K562 (cell line): Measurements from ENCODE around the gene RMND5A. TPM values are rescaled to one million over a fixed set of nuclear protein-coding genes. Genes with fewer than 3 reads are reported as not detected.

ENCODE experiments used
- ATAC-seq: fragments of 200-7000 bp; cut with Tn5 transposase; 3 replicates; pipeline ENCODE4 v1.9.1; 2020; ENCODE audit warnings: moderate library complexity
- BruUV-seq: library from RNA; stranded (reverse); fragments of 400-500 nt; replicated peaks from 2 replicates; lab custom pipeline; 2021; lab: Mats Ljungman, UMichigan
- CTCF ChIA-PET: fragments of 300-600 bp; formaldehyde crosslinking; extraction: SDS; loops from one replicate; lab custom pipeline; 2021; ENCODE audit warnings: low intra/inter-chr PET ratio; lab: Yijun Ruan, JAX
- POLR2A ChIA-PET: fragments of 300-600, 350-650 bp; sonication (Branson Sonifier 250); formaldehyde crosslinking; extraction: SDS; loops from one replicate; lab custom pipeline; 2021; ENCODE audit warnings: antibody characterized with exemption, inconsistent platforms; lab: Yijun Ruan, JAX
- DNase-seq, 4 experiments: peaks; one replicate each; pipeline versions ENCODE4 v3.0.0 to v3.0.0-alpha.2; 2011 to 2018; ENCODE audit warnings: low spot score in 3 of 4, mixed read lengths in 3 of 4; ENCODE audit errors: extremely low read depth in 1 of 4
- FAIRE-seq: peaks from 2 replicates; lab custom pipeline; 2011; peaks lifted over from hg19 to GRCh38; lab: Jason Lieb, UNC
- H2AFZ ChIP-seq: 2 replicates; pipeline ENCODE4 v1.6.0; 2011; ENCODE audit warnings: low read depth, low read length, control low read depth, inconsistent platforms
- H3K27ac ChIP-seq: fragments of 200-600 bp; 3 replicates; pipeline ENCODE4 v1.8.0; 2011; ENCODE audit warnings: low read depth, mild to moderate bottlenecking, control low read depth, inconsistent platforms, low read length, moderate library complexity, mixed read lengths; ENCODE audit errors: extremely low read depth
- H3K27me3 ChIP-seq, 2 experiments: fragments of 300-600 bp in 1 of 2; 2 replicates in 1 of 2; 3 replicates in 1 of 2; pipeline versions ENCODE4 v1.6.0 to v1.8.0; 2011; ENCODE audit warnings: inconsistent platforms in 2 of 2, low read length in 2 of 2, mild to moderate bottlenecking in 1 of 2, mixed read lengths in 1 of 2, moderate library complexity in 1 of 2; ENCODE audit not compliant: control insufficient read depth in 2 of 2, insufficient read depth in 2 of 2
- H3K36me3 ChIP-seq: fragments of 300-600 bp; 3 replicates; pipeline ENCODE4 v1.8.0; 2011; ENCODE audit warnings: mild to moderate bottlenecking, low read length, inconsistent platforms; ENCODE audit not compliant: control insufficient read depth, insufficient read depth
- H3K4me1 ChIP-seq, 2 experiments: fragments of 200-600 bp in 1 of 2; replicated peaks in 1 of 2; 2 replicates in 1 of 2; 3 replicates in 1 of 2; pipeline versions ENCODE4 v1.5.1 to v1.8.0; 2011; ENCODE audit warnings: inconsistent platforms in 2 of 2, low read length in 2 of 2, mild to moderate bottlenecking in 1 of 2, mixed read lengths in 1 of 2, moderate library complexity in 1 of 2; ENCODE audit not compliant: control insufficient read depth in 2 of 2, insufficient read depth in 2 of 2
- H3K4me2 ChIP-seq: 2 replicates; pipeline ENCODE4 v1.6.1; 2011; ENCODE audit warnings: low read length, control low read depth, inconsistent platforms, mixed read lengths; ENCODE audit not compliant: insufficient read depth
- H3K4me3 ChIP-seq: fragments of 200-600 bp; sonication (generic), shearing (Covaris generic); 2 replicates; pipeline ENCODE4 v1.5.1; 2016; ENCODE audit warnings: control low read depth, inconsistent platforms
- H3K79me2 ChIP-seq: fragments of 200-600 bp; 3 replicates; pipeline ENCODE4 v1.8.0; 2011; ENCODE audit warnings: low read length, inconsistent platforms; ENCODE audit not compliant: control insufficient read depth, insufficient read depth
- H3K9ac ChIP-seq, 2 experiments: 2 replicates each; pipeline versions ENCODE4 v1.6.0 to v1.6.1; 2011; ENCODE audit warnings: low read depth in 2 of 2, low read length in 2 of 2, control low read depth in 1 of 2, inconsistent platforms in 1 of 2, mild to moderate bottlenecking in 1 of 2, mixed read lengths in 1 of 2; ENCODE audit not compliant: insufficient read depth in 1 of 2
- H3K9me1 ChIP-seq: one replicate; pipeline ENCODE4 v1.6.0; 2011; ENCODE audit warnings: inconsistent platforms, mild to moderate bottlenecking, low read length, moderate library complexity; ENCODE audit not compliant: control insufficient read depth, insufficient read depth
- H3K9me3 ChIP-seq: replicated peaks from 2 replicates; pipeline ENCODE4 v1.5.1; 2011; ENCODE audit warnings: low read depth, low read length, inconsistent platforms; ENCODE audit not compliant: control insufficient read depth, insufficient read depth
- H4K20me1 ChIP-seq: replicated peaks from 2 replicates; pipeline ENCODE4 v1.6.1; 2011; ENCODE audit warnings: low read length, inconsistent platforms, mixed read lengths; ENCODE audit not compliant: control insufficient read depth, insufficient read depth
- CHD4 ChIP-seq: fragments of 200-600 bp; sonication (generic); IDR thresholded peaks from 3 replicates; pipeline ENCODE4 v1.6.1; 2012; ENCODE audit warnings: low read depth, mild to moderate bottlenecking, mixed read lengths, low read length, inconsistent platforms; ENCODE audit not compliant: insufficient read depth, insufficient replicate concordance, poor library complexity, severe bottlenecking
- CSDE1 ChIP-seq, 2 experiments: fragments of 450-650 bp; IDR thresholded peaks; 2 replicates each; pipeline ENCODE4 v1.6.1; 2016; ENCODE audit warnings: mild to moderate bottlenecking in 1 of 2
- DPF2 ChIP-seq: fragments of 450-650 bp; IDR thresholded peaks from 2 replicates; pipeline ENCODE4 v1.6.1; 2016
- ETV1 ChIP-seq: fragments of 450-650 bp; conservative IDR thresholded peaks from 2 replicates; pipeline ENCODE4 v1.6.1; 2016; ENCODE audit warnings: missing genetic modification characterization, control low read depth, low read depth, missing compliant biosample characterization
- HMG20B ChIP-seq: fragments of 250-450 bp; sonication (Bioruptor Pico); IDR thresholded peaks from 2 replicates; pipeline ENCODE4 v1.5.0; 2021; ENCODE audit warnings: mild to moderate bottlenecking
- MYNN ChIP-seq, 2 experiments: sonication (generic); formaldehyde crosslinking in 1 of 2; IDR thresholded peaks; 2 replicates each; pipeline versions ENCODE4 v1.5.0 to v1.6.1; 2016 to 2020; ENCODE audit warnings: antibody characterized with exemption in 1 of 2, missing genetic modification reagents in 1 of 2
- NCOA6 ChIP-seq: fragments of 450-650 bp; IDR thresholded peaks from 2 replicates; pipeline ENCODE4 v1.6.1; 2017; ENCODE audit warnings: mild to moderate bottlenecking
- POLR2B ChIP-seq: fragments of 450-650 bp; IDR thresholded peaks from 2 replicates; pipeline ENCODE4 v1.6.1; 2018; ENCODE audit warnings: low read depth; ENCODE audit not compliant: partially characterized antibody
- RBFOX2 ChIP-seq: fragments of 200-400 bp; formaldehyde crosslinking; IDR thresholded peaks from 2 replicates; pipeline ENCODE4 v1.6.1; 2017; ENCODE audit warnings: low read depth, mild to moderate bottlenecking, low read length, moderate library complexity
- SNRNP70 ChIP-seq: fragments of 200-400 bp; formaldehyde crosslinking; optimal IDR thresholded peaks from 2 replicates; pipeline ENCODE3; 2017; ENCODE audit warnings: low read depth, low read length
- STAG1 ChIP-seq: sonication (generic); formaldehyde crosslinking; IDR thresholded peaks from 2 replicates; pipeline ENCODE4 v1.5.0; 2020; ENCODE audit warnings: missing genetic modification reagents, borderline replicate concordance
- ZNF785 ChIP-seq: fragments of 250-450 bp; sonication (Bioruptor Pico); IDR thresholded peaks from 2 replicates; pipeline ENCODE4 v1.4.0; 2020; ENCODE audit warnings: mild to moderate bottlenecking
- WGBS: fragments of 100-300 bp; shearing (Covaris generic); methylation state at CpG from one replicate; pipeline ENCODE4 v1.1.6; 2016; ENCODE audit warnings: low coverage, mixed read lengths; ENCODE audit not compliant: insufficient coverage; ENCODE audit errors: missing lambda C conversion rate; 5-methylcytosine and 5-hydroxymethylcytosine counted together
- in situ Hi-C: fragments of 300-500 bp; cut with MboI; formaldehyde crosslinking; loops from 4 replicates; pipeline ENCODE4 v1.15.0; 2018; ENCODE audit warnings: inconsistent platforms, mixed read lengths
- intact Hi-C: fragments of 100-400 bp; cut with micrococcal nuclease; formaldehyde crosslinking; loops from 2 replicates; pipeline ENCODE4 v1.14.2; 2022
- polyA plus RNA-seq, 8 experiments: library from polyadenylated mRNA; depleted of rRNA in 4 of 8; stranded (reverse) in 5 of 8; unstranded in 3 of 8; fragments of >200 nt; fragmentation: Nextera tagmentation in 2 of 8; fragmentation: Illumina TruSeq in 1 of 8; extraction: Ambion mirVana in 2 of 8; extraction: Trizol in 1 of 8; gene quantifications; 2 replicates each; pipeline versions ENCODE4 v1.2.1 to v1.2.3, GENCODE V29; 2011 to 2014; ENCODE audit warnings: inconsistent platforms in 1 of 8, missing spikeins in 1 of 8
- total RNA-seq, 7 experiments: library from RNA; depleted of rRNA in 6 of 7; stranded (reverse); fragments of >200 nt in 6 of 7; fragmentation: Illumina TruSeq in 2 of 7; extraction: Trizol in 2 of 7; gene quantifications; 2 replicates each; pipeline versions ENCODE4 v1.2.1 to v1.2.3, GENCODE V29; 2011 to 2021; ENCODE audit warnings: low replicate concordance in 1 of 7
- TF ChIP-seq, protein P1 (sequence below): fragments of 250-450 bp; sonication (Bioruptor Pico); IDR thresholded peaks from 2 replicates; pipeline ENCODE4 v1.8.0; 2022; ENCODE audit warnings: moderate library complexity, mild to moderate bottlenecking, inconsistent platforms
- TF ChIP-seq, protein P2 (sequence below): fragments of 250-450 bp; sonication (Bioruptor Pico); IDR thresholded peaks from 2 replicates; pipeline ENCODE4 v1.4.0; 2020; ENCODE audit warnings: mild to moderate bottlenecking, moderate library complexity

RMND5A gene
- total and polyA plus RNA-seq, 9 of the 15 experiments (the other 6 are each of a cell fraction or from before 2014, with no cell fraction given) = 13.2 to 43.5 (median 34.1) TPM

DNA sequence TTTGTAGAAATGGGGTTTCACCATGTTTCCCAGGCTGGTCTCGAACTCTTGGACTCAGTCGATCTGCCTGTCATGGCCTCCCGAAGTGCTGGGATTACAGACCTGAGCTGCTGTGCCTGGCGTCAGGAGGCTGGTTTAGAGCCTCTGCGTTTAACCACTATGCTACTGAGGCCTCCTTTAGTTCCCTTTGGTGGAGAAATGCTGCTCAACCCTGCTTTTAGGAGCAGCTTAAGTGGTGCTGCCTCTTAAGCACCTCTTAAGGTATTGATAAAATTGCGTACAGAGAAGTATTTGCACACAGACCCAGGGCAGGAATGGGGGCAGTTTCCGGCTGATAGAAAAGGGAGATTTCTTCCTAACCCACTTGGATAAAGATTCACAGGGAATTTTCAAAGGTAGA, 62.7 kb downstream of the RMND5A start:
- whole genome bisulfite sequencing = 5% methylated on average over 7 of the region's 7 CpGs
- intact Hi-C loops (no loop called here), in situ Hi-C loops (no loop called here)
- ChIA-PET POLR2A (interaction anchor here (1.3 to 1.5 kb wide), 2 partner anchors 11 to 12 kb away, joined by 3 to 4 read pairs; no protein-coding TSS in a partner anchor), CTCF (no interaction called here)
- no peaks in the 10 kb centered on the region for H3K36me3 ChIP-seq
- ATAC-seq (no peak), FAIRE-seq (no peak), DNase-seq (no peak)
- BruUV-seq = no TSS peak
- no peaks in the 10 kb centered on the region for H4K20me1 ChIP-seq
- TF ChIP-seq, protein P1, sequence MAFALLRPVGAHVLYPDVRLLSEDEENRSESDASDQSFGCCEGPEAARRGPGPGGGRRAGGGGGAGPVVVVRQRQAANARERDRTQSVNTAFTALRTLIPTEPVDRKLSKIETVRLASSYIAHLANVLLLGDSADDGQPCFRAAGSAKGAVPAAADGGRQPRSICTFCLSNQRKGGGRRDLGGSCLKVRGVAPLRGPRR = no peak
- TF ChIP-seq ETV1 (tag) (no peak), NCOA6 (no peak), SNRNP70 (no peak), RBFOX2 (no peak), ZNF785 (CRISPR knock-in tag) (no peak), POLR2B (no peak), CSDE1 (IDR thresholded peaks at IDR 0.05) (no peak), DPF2 (no peak), STAG1 (CRISPR knock-in tag) (no peak), HMG20B (CRISPR knock-in tag) (no peak), CHD4 (no peak), MYNN (IDR thresholded peaks at IDR 0.05) (no peak), MYNN (CRISPR knock-in tag; IDR thresholded peaks at IDR 0.05) (no peak)
- TF ChIP-seq, protein P2, sequence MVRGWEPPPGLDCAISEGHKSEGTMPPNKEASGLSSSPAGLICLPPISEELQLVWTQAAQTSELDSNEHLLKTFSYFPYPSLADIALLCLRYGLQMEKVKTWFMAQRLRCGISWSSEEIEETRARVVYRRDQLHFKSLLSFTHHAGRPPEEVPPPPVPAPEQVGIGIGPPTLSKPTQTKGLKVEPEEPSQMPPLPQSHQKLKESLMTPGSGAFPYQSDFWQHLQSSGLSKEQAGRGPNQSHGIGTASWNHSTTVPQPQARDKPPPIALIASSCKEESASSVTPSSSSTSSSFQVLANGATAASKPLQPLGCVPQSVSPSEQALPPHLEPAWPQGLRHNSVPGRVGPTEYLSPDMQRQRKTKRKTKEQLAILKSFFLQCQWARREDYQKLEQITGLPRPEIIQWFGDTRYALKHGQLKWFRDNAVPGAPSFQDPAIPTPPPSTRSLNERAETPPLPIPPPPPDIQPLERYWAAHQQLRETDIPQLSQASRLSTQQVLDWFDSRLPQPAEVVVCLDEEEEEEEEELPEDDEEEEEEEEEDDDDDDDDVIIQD (CRISPR knock-in tag) = no peak
- H2AFZ ChIP-seq = no peak overlapping the region
- H3K27me3 ChIP-seq = peaks cover 14 to 25% of the 10 kb centered on the region in 2 experiments; a peak in 4 of 5 replicates
- H3K4me1 ChIP-seq = no peaks in the 10 kb centered on the region; a peak in 1 of 5 replicates
- peaks cover 2% of the 10 kb centered on the region for H3K9me1 ChIP-seq
- no peak overlapping the region for H3K4me2 ChIP-seq
- H3K4me3 ChIP-seq = no peak overlapping the region
- H3K9me3 ChIP-seq = no peaks in the 10 kb centered on the region
- H3K9ac ChIP-seq = no peak overlapping the region
- H3K27ac ChIP-seq = no peak overlapping the region
- H3K79me2 ChIP-seq = no peaks in the 10 kb centered on the region
